Sigmoid colon (tissue), 7 donors: Measurements from ENCODE around the gene C12orf75. TPM values are rescaled to one million over a fixed set of nuclear protein-coding genes. Genes with fewer than 3 reads are reported as not detected.

ENCODE experiments used
- DNase-seq: peaks from one replicate; pipeline ENCODE4 v3.0.0-alpha.2; 2019
- H3K27ac ChIP-seq, 4 donors: fragments of 200-600 bp; sonication (generic); one replicate each; pipeline ENCODE4 v1.5.1; 2016 to 2019; ENCODE audit warnings: mild to moderate bottlenecking in 1 of 4
- H3K27me3 ChIP-seq, 3 donors: fragments of 200-600 bp; sonication (generic); one replicate each; pipeline ENCODE4 v1.5.1; 2019; ENCODE audit warnings: mild to moderate bottlenecking in 1 of 3
- H3K36me3 ChIP-seq, 4 donors: fragments of 200-600 bp; sonication (generic); one replicate each; pipeline ENCODE4 v1.5.1; 2016 to 2019
- H3K4me1 ChIP-seq, 4 donors: fragments of 200-600 bp; sonication (generic); one replicate each; pipeline ENCODE4 v1.5.1; 2017 to 2019
- H3K4me3 ChIP-seq, 4 donors: fragments of 200-600 bp; sonication (generic); one replicate each; pipeline ENCODE4 v1.5.1; 2017 to 2019; ENCODE audit warnings: mild to moderate bottlenecking in 2 of 4, moderate library complexity in 1 of 4
- H3K9me3 ChIP-seq, 4 donors: fragments of 200-600 bp in 3 of 4; sonication (generic) in 3 of 4; one replicate each; pipeline versions ENCODE4 v1.5.1 to v1.6.1; 2013 to 2019
- EP300 ChIP-seq, 4 donors: sonication (generic); formaldehyde crosslinking; IDR thresholded peaks; one replicate each; pipeline ENCODE4 v1.6.1; 2017; ENCODE audit warnings: antibody characterized with exemption in 4 of 4
- POLR2A ChIP-seq, 2 donors: fragments of 450-650 bp; IDR thresholded peaks; one replicate each; pipeline ENCODE4 v1.6.1; 2016; ENCODE audit warnings: antibody characterized with exemption in 2 of 2, mild to moderate bottlenecking in 2 of 2, moderate library complexity in 2 of 2
- POLR2AphosphoS5 ChIP-seq, 4 donors: sonication (generic); formaldehyde crosslinking; IDR thresholded peaks; one replicate each; pipeline ENCODE4 v1.6.1; 2017; ENCODE audit warnings: antibody characterized with exemption in 4 of 4
- WGBS, 2 donors: extraction: QIAGEN DNeasy Blood & Tissue Kit; methylation state at CpG; one replicate each; pipeline ENCODE4 v1.1.7; 2013; 5-methylcytosine and 5-hydroxymethylcytosine counted together
- intact Hi-C: fragments of 100-400 bp; cut with DNase I; formaldehyde crosslinking; loops from one replicate; pipeline ENCODE4 v1.15.1; 2023
- polyA plus RNA-seq, 3 donors: library from polyadenylated mRNA; stranded (reverse); fragments of 200-250 nt; gene quantifications; one replicate each; pipeline ENCODE4 v1.2.3, GENCODE V29; 2013
- total RNA-seq, 4 donors: library from RNA; depleted of rRNA; stranded (reverse); fragments of >200 nt; gene quantifications; one replicate each; pipeline ENCODE4 v1.1.0, GENCODE V29; 2016
- TF ChIP-seq, protein P1 (sequence below), 4 experiments: fragments of 450-650 bp in 3 of 4; fragments of 200-600 bp in 1 of 4; IDR thresholded peaks; one replicate each; pipeline ENCODE4 v1.5.1; 2016 to 2019; ENCODE audit warnings: antibody characterized with exemption in 4 of 4, mild to moderate bottlenecking in 3 of 4, moderate library complexity in 2 of 4
- donor health status: healthy with polysubstance abuse.
- donor health status: Bipolar disorder and iron deficiency.
- donor health status: healthy.

The C12orf75 gene
- total and polyA plus RNA-seq, 7 donors = 1.6 to 310 (median 4.4) TPM

DNA sequence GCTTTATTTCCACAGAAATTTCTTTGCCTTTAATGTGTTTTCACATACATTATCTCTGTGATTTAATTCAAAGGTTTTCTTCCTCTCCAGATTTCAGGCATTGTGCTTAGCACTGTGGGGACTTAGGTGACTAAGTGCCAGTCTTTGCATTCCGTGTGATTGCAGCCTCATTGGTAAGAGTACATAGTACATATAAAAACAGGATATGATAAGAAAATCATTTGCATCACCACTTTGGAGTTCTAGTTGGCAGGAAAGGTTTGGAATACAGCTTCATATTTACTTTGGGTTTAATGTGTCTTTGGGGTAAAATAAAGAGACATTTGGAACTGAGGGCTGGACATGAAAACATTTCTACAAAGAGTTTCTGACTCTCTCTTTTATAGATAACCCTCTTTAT is 37.8 kb upstream of the C12orf75 start:
- TF ChIP-seq POLR2A (IDR thresholded peaks at IDR 0.05) = no peak
- TF ChIP-seq, protein P1, sequence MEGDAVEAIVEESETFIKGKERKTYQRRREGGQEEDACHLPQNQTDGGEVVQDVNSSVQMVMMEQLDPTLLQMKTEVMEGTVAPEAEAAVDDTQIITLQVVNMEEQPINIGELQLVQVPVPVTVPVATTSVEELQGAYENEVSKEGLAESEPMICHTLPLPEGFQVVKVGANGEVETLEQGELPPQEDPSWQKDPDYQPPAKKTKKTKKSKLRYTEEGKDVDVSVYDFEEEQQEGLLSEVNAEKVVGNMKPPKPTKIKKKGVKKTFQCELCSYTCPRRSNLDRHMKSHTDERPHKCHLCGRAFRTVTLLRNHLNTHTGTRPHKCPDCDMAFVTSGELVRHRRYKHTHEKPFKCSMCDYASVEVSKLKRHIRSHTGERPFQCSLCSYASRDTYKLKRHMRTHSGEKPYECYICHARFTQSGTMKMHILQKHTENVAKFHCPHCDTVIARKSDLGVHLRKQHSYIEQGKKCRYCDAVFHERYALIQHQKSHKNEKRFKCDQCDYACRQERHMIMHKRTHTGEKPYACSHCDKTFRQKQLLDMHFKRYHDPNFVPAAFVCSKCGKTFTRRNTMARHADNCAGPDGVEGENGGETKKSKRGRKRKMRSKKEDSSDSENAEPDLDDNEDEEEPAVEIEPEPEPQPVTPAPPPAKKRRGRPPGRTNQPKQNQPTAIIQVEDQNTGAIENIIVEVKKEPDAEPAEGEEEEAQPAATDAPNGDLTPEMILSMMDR (IDR thresholded peaks at IDR 0.05) = no peak
- TF ChIP-seq POLR2AphosphoS5 (IDR thresholded peaks at IDR 0.05) = no peak
- no peak for TF ChIP-seq EP300 (IDR thresholded peaks at IDR 0.05)
- intact Hi-C loops = no loop called here
- Histone ChIP-seq H3K27ac (no peak overlapping the region), H3K9me3 (peaks cover 0 to under 1% (median 0%) of the 10 kb centered on the region in 4 donors), H3K4me3 (no peak overlapping the region), H3K27me3 (peaks cover 0 to under 1% (median 0%) of the 10 kb centered on the region in 3 donors), H3K4me1 (no peaks in the 10 kb centered on the region), H3K36me3 (no peaks in the 10 kb centered on the region)
- 9 to 69% methylated on average over 1 of the region's 1 CpG for WGBS, 2 donors
- DNase-seq = no peak

DNA sequence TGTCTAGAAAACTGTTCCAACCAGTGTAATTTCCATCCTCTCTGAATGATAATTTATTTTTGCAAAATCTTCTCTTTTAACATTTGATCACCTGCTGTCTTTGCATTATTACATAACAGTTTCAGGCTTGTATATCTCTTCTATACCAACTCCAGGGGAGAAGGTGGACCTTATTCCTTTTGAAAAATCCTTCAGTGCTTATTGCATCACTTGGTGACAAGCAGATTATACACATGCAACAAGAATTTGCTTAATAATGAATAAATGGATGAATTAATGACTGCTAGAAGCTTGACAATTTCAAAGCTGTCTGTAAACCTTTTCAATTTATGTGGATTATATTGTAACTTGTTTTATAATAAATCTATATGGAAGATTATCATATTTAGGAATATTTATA is 37.3 kb upstream of the C12orf75 start:
- TF ChIP-seq EP300 (IDR thresholded peaks at IDR 0.05) (no peak), POLR2AphosphoS5 (IDR thresholded peaks at IDR 0.05) (no peak), POLR2A (IDR thresholded peaks at IDR 0.05) (no peak)
- TF ChIP-seq, protein P1 (IDR thresholded peaks at IDR 0.05) = no peak
- intact Hi-C loops = no loop called here
- H3K27me3 ChIP-seq = no peaks in the 10 kb centered on the region
- H3K4me1 ChIP-seq = no peaks in the 10 kb centered on the region
- DNase-seq = no peak
- no peak overlapping the region for H3K27ac ChIP-seq
- H3K36me3 ChIP-seq = no peaks in the 10 kb centered on the region
- H3K9me3 ChIP-seq = peaks cover 0 to 4% (median 0%) of the 10 kb centered on the region in 4 donors
- no peak overlapping the region for H3K4me3 ChIP-seq

DNA sequence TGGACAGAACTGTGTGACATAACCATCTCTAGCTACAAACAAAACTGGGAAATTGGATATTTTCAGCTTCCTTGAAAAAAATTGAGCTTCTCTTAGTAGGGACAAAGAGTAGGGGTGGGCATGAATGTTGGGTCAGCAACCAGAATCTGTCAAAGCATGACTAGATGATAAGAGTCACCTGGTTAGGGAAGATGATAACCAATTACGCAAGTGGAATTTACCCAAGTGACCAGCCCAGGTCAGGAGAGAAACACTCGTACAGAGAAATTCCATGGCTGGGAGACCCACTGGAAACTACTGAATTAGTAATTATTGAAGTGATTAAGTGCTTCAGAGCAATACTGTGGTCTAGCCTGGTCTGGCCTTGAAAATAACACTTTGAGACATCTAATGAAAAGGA is 36.3 kb upstream of the C12orf75 start:
- H3K27ac ChIP-seq = no peak overlapping the region
- H3K9me3 ChIP-seq = peaks cover 0 to 4% (median 0%) of the 10 kb centered on the region in 4 donors
- no peak for DNase-seq
- 93 to 97% methylated on average over 2 of the region's 2 CpGs for WGBS, 2 donors
- H3K36me3 ChIP-seq = no peaks in the 10 kb centered on the region
- intact Hi-C loops = no loop called here
- no peak overlapping the region for H3K4me3 ChIP-seq
- H3K27me3 ChIP-seq = no peaks in the 10 kb centered on the region
- TF ChIP-seq POLR2AphosphoS5 (IDR thresholded peaks at IDR 0.05) (no peak), EP300 (IDR thresholded peaks at IDR 0.05) (no peak), POLR2A (IDR thresholded peaks at IDR 0.05) (no peak)
- TF ChIP-seq, protein P1 (IDR thresholded peaks at IDR 0.05) = no peak
- H3K4me1 ChIP-seq = no peaks in the 10 kb centered on the region

DNA sequence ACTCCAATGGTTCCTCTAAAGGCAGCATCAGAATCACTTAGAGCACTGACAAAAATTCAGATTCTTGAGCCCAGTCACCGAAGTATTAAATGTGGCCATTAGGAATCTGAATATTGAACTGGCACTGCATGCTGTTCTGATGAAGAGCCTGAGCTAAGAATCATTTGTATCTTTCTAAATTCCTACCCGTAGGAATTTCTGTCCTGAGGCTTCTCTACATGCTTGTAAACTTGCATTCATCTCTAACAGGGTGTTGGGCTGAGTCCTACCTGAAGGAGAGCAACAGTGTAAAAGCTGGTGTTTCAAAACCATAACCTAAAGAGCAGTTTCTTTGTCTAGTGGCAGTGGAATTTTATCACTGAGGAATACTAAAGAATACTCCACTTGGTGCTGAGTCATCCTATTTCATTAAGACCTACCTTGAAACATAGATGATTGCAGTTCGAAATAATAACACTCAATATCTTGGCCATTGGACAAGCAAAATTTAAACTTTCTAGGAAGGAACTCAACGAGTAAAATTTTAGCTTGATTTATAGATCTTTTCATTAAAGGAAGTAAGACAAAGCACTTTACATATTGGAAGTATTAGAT is 35.5 kb upstream of the C12orf75 start:
- intact Hi-C loops = no loop called here
- no peaks in the 10 kb centered on the region for H3K27me3 ChIP-seq
- peaks cover 0 to 4% (median 0%) of the 10 kb centered on the region in 4 donors for H3K9me3 ChIP-seq
- no peaks in the 10 kb centered on the region for H3K36me3 ChIP-seq
- H3K4me1 ChIP-seq = no peaks in the 10 kb centered on the region
- DNase-seq = no peak
- 80 to 83% methylated on average over 4 of the region's 4 CpGs for WGBS, 2 donors
- H3K4me3 ChIP-seq = no peak overlapping the region
- no peak overlapping the region for H3K27ac ChIP-seq
- TF ChIP-seq POLR2AphosphoS5 (IDR thresholded peaks at IDR 0.05) = no peak

DNA sequence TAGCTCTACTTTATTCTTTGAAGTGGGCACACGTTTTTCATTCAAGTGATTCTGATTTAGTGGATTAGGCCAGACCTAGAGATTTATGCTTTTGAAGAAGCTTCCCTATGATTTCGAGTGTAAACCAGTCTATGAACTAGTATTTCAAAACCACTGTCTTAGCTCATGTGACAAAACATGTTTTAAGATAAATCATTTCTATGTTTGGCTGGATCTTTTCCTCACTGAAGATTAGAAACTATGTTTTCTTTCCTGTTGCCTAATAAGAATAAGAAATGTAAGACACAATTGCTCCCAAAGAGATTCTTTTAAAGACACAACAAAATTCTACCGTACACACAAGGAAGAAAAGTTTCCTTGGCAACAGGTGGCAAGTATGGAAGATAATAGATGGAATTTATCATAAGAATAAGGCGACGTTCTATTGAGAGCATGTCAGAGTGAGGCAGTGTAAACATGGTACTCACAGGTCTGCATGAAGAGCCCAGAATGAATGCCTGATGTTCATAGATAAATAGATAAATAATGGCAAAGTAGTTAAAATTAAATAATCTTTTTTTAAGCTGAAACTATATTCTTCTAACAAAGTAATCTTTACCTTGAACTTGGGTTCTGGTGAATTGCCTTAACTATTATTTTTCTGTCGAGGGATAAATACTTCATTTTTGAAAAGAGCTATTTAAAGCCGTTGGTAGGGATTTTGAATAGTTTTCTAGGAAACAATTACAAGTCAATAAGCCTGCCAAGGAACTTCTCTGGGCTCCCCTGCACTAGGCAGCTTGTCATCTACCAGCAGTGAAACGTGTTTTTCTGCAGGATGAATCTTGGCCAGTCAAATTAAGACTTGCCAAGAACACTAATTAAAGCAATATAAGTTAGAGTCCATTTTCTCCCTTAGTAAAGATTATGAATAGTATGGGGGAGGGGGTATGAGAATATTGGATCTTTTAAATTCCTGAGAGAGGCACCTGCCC is 34.1 kb upstream of the C12orf75 start:
- Histone ChIP-seq H3K27ac (no peak overlapping the region), H3K27me3 (no peaks in the 10 kb centered on the region), H3K4me1 (no peaks in the 10 kb centered on the region), H3K9me3 (peaks cover 0 to 4% (median 0%) of the 10 kb centered on the region in 4 donors), H3K4me3 (no peak overlapping the region), H3K36me3 (no peaks in the 10 kb centered on the region)
- intact Hi-C loops = no loop called here
- TF ChIP-seq, protein P1 (IDR thresholded peaks at IDR 0.05) = no peak
- TF ChIP-seq EP300 (IDR thresholded peaks at IDR 0.05) = no peak
- no peak for DNase-seq
- WGBS, 2 donors = 80 to 85% methylated on average over 8 of the region's 8 CpGs
